Measurements from ENCODE around the gene G6PC2.

Gene G6PC2

GRCh38 chr2:168897449-168897848 lies 3.6 kb upstream of the G6PC2 start:
- ChIA-PET CTCF (no interaction called here), POLR2A (no interaction called here)
- no peaks in the 10 kb centered on the region for H3K4me1 ChIP-seq (ENCODE audit: control insufficient read depth, insufficient read depth, low read length)
- no peak overlapping the region for H3K4me3 ChIP-seq (ENCODE audit: low read depth, low read length)
- H3K27ac ChIP-seq (ENCODE audit: extremely low read depth, low read depth, low read length), result no peak overlapping the region
- TF ChIP-seq ZNF473 (tag by site-specific recombination; IDR thresholded peaks at IDR 0.05), result no peak
- H3K36me3 ChIP-seq (ENCODE audit: control insufficient read depth in 2 of 2, insufficient read depth in 1 of 2, low read length in 2 of 2), result no peaks in the 10 kb centered on the region
- no peaks in the 10 kb centered on the region for H3K9me3 ChIP-seq (ENCODE audit: control insufficient read depth, insufficient read depth, low read depth, low read length)

DNA sequence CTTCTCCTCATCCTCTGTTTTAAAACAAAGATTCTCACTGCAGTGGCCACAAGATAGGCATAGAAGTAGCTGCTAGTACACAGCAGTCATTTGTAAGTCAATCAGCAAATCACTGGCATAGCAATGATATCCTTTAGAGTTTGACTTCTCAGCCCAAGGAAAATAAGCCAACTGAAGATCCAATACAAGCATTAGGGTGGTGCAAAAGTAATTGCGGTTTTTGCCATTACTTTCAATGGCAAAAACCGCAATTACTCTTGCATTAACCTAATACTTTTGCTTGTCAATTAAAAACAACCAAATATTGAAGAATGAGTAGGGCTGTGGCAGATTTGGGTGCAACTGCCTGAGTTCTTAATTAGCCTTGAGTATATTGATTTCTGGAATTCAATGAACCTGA lies 2.8 kb downstream of the G6PC2 start:
- no peak overlapping the region for H3K27ac ChIP-seq (ENCODE audit: extremely low read depth, low read depth, low read length)
- POLR2A ChIA-PET, result no interaction called here
- no peaks in the 10 kb centered on the region for H3K36me3 ChIP-seq (ENCODE audit: control insufficient read depth in 2 of 2, insufficient read depth in 1 of 2, low read length in 2 of 2)
- no peak overlapping the region for H3K4me3 ChIP-seq (ENCODE audit: low read depth, low read length)
- TF ChIP-seq ZBTB44 (tag by site-specific recombination; IDR thresholded peaks at IDR 0.05) (no peak), ZNF26 (tag by site-specific recombination; IDR thresholded peaks at IDR 0.05) (no peak), ZNF514 (tag by site-specific recombination; IDR thresholded peaks at IDR 0.05) (no peak), ZBTB17 (tag by site-specific recombination; IDR thresholded peaks at IDR 0.05) (no peak), ZNF121 (tag by site-specific recombination; IDR thresholded peaks at IDR 0.05) (no peak), ZNF747 (tag by site-specific recombination; IDR thresholded peaks at IDR 0.05) (no peak), ZNF169 (tag by site-specific recombination; IDR thresholded peaks at IDR 0.05) (no peak), MZF1 (tag by site-specific recombination; IDR thresholded peaks at IDR 0.05; ENCODE audit: borderline replicate concordance) (no peak), GLI4 (tag by site-specific recombination; IDR thresholded peaks at IDR 0.05) (no peak)
- H3K9me3 ChIP-seq (ENCODE audit: control insufficient read depth, insufficient read depth, low read depth, low read length), result no peaks in the 10 kb centered on the region
- CTCF ChIA-PET, result interaction anchor here (0.6 kb wide), 1 partner anchor 126 kb away, joined by 3 read pairs; no protein-coding TSS in a partner anchor
- H3K4me1 ChIP-seq (ENCODE audit: control insufficient read depth, insufficient read depth, low read length), result no peaks in the 10 kb centered on the region

DNA sequence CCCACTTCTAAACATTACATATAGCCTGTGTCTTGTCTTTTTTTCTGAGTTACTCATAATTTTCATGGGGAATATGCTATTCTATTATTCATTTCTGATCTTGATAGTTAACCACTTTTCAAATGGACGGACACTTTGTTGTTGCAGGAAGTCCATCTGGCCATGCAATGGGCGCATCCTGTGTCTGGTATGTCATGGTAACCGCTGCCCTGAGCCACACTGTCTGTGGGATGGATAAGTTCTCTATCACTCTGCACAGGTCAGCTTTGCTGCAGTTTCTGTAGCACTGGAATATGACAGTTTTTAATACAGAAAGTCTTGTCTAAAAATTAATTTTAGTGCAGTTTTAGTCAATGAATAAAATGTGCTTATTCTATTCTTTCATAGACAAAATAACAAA lies 3.3 kb downstream of the G6PC2 start:
- H3K9me3 ChIP-seq (ENCODE audit: control insufficient read depth, insufficient read depth, low read depth, low read length), result no peaks in the 10 kb centered on the region
- CTCF ChIA-PET, result no interaction called here
- H3K4me3 ChIP-seq (ENCODE audit: low read depth, low read length), result no peak overlapping the region
- H3K27ac ChIP-seq (ENCODE audit: extremely low read depth, low read depth, low read length), result no peak overlapping the region
- no peaks in the 10 kb centered on the region for H3K4me1 ChIP-seq (ENCODE audit: control insufficient read depth, insufficient read depth, low read length)
- H3K36me3 ChIP-seq (ENCODE audit: control insufficient read depth in 2 of 2, insufficient read depth in 1 of 2, low read length in 2 of 2), result no peaks in the 10 kb centered on the region
- POLR2A ChIA-PET, result no interaction called here
- no peak for TF ChIP-seq ZNF513 (tag by site-specific recombination; IDR thresholded peaks at IDR 0.05)
- TF ChIP-seq ZFP37 (tag by site-specific recombination; IDR thresholded peaks at IDR 0.05), result no peak
- TF ChIP-seq ZNF362 (tag by site-specific recombination; IDR thresholded peaks at IDR 0.05), result no peak
- TF ChIP-seq ZNF175 (tag by site-specific recombination; IDR thresholded peaks at IDR 0.05), result no peak
- TF ChIP-seq ZNF670 (tag by site-specific recombination; IDR thresholded peaks at IDR 0.05; ENCODE audit: low read depth), result no peak
- TF ChIP-seq ZNF423 (tag by site-specific recombination; IDR thresholded peaks at IDR 0.05), result no peak
- TF ChIP-seq, protein P1, sequence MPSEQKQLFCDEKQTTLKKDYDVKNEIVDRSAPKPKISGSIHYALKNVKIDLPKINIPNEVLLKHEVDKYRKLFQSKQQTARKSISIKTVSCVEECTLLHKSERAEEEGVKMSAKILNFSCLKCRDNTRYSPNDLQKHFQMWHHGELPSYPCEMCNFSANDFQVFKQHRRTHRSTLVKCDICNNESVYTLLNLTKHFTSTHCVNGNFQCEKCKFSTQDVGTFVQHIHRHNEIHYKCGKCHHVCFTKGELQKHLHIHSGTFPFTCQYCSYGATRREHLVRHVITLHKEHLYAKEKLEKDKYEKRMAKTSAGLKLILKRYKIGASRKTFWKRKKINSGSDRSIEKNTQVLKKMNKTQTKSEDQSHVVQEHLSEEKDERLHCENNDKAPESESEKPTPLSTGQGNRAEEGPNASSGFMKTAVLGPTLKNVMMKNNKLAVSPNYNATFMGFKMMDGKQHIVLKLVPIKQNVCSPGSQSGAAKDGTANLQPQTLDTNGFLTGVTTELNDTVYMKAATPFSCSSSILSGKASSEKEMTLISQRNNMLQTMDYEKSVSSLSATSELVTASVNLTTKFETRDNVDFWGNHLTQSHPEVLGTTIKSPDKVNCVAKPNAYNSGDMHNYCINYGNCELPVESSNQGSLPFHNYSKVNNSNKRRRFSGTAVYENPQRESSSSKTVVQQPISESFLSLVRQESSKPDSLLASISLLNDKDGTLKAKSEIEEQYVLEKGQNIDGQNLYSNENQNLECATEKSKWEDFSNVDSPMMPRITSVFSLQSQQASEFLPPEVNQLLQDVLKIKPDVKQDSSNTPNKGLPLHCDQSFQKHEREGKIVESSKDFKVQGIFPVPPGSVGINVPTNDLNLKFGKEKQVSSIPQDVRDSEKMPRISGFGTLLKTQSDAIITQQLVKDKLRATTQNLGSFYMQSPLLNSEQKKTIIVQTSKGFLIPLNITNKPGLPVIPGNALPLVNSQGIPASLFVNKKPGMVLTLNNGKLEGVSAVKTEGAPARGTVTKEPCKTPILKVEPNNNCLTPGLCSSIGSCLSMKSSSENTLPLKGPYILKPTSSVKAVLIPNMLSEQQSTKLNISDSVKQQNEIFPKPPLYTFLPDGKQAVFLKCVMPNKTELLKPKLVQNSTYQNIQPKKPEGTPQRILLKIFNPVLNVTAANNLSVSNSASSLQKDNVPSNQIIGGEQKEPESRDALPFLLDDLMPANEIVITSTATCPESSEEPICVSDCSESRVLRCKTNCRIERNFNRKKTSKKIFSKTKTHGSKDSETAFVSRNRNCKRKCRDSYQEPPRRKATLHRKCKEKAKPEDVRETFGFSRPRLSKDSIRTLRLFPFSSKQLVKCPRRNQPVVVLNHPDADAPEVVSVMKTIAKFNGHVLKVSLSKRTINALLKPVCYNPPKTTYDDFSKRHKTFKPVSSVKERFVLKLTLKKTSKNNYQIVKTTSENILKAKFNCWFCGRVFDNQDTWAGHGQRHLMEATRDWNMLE (tag by site-specific recombination; conservative IDR thresholded peaks at IDR 0.05; ENCODE audit: low read depth), result no peak
- no peak for TF ChIP-seq GLI4 (tag by site-specific recombination; IDR thresholded peaks at IDR 0.05)
- no peak for TF ChIP-seq ZSCAN30 (tag by site-specific recombination; IDR thresholded peaks at IDR 0.05)
- no peak for TF ChIP-seq PATZ1 (tag by site-specific recombination; IDR thresholded peaks at IDR 0.05)
- TF ChIP-seq ZNF843 (tag by site-specific recombination; IDR thresholded peaks at IDR 0.05), result no peak

All from HEK293 (cell line).